ENCODE data around the gene FZD2.

The FZD2 gene

DNA sequence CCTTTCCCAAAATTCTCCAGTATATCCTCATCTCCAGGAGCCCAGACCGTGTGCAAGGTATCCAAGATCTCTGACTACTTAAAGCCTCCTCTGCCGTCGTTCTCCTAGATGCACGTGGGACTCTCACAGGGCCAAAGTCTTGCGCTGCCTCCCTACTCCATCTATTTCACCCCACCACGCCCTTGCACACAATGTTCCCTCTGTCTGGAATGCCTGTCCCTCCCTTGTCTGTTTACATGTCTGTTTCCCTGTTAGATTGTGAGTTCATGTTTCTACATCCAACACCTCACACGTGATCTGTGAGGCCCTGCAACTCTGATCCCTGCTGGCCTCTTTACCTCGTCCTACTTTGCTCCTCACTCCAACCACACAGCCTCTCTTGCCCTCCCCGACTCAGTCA lies 4.9 kb upstream of the FZD2 start:
- Histone ChIP-seq H3K27me3 (no peaks in the 10 kb centered on the region), H3K4me3 (ENCODE audit: low read depth, low read length) (no peak overlapping the region), H3K4me1 (peaks cover 9% of the 10 kb centered on the region; the same call in 1 of the 2 replicates), H3K36me3 (no peaks in the 10 kb centered on the region), H3K9me3 (no peaks in the 10 kb centered on the region)
- DNase-seq, result no peak
- TF ChIP-seq, protein P1, sequence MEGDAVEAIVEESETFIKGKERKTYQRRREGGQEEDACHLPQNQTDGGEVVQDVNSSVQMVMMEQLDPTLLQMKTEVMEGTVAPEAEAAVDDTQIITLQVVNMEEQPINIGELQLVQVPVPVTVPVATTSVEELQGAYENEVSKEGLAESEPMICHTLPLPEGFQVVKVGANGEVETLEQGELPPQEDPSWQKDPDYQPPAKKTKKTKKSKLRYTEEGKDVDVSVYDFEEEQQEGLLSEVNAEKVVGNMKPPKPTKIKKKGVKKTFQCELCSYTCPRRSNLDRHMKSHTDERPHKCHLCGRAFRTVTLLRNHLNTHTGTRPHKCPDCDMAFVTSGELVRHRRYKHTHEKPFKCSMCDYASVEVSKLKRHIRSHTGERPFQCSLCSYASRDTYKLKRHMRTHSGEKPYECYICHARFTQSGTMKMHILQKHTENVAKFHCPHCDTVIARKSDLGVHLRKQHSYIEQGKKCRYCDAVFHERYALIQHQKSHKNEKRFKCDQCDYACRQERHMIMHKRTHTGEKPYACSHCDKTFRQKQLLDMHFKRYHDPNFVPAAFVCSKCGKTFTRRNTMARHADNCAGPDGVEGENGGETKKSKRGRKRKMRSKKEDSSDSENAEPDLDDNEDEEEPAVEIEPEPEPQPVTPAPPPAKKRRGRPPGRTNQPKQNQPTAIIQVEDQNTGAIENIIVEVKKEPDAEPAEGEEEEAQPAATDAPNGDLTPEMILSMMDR (IDR thresholded peaks at IDR 0.05; ENCODE audit: low read depth, low read length), result no peak

GRCh38 chr17:44555099-44555498 lies 2.2 kb upstream of the FZD2 start:
- Histone ChIP-seq H3K4me1 (peaks cover 3% of the 10 kb centered on the region; the same call in 1 of the 2 replicates), H3K27me3 (no peaks in the 10 kb centered on the region), H3K4me3 (ENCODE audit: low read depth, low read length) (no peak overlapping the region), H3K9me3 (no peaks in the 10 kb centered on the region), H3K36me3 (no peaks in the 10 kb centered on the region)
- TF ChIP-seq, protein P1 (IDR thresholded peaks at IDR 0.05; ENCODE audit: low read depth, low read length), result no peak
- DNase-seq, result no peak

DNA sequence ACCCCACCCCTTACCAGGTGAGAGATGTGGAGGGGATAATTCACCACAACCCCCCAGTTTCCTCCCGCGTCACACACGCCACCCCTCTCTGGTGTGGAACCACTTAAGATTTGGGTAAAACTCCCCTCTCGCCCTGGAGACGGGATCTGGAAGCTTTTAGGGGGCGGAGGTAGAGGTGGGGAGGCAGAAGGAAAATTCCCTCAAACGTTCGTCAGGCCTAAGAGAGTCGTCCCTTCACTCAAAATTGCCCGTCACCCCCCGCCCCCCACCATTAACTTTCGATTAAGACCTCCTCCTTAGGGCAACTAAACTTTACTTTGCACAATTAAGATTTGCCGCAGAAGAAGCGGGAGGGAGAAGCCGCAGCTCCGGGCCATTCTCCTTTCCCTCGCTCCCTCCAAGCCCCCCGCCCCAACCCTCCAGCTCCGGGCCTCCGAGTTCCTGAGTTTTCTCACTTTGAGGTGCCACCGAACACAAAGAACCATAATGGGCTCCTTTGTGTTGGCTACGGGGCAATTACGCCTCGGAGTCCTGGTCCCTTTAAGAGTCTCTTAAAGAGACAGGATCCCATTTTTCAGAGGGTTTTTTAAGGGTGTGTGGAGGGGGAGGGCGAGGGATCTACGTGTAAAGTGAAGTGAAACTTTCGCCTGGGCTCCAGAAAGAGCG lies 985 bp upstream of the FZD2 start:
- H3K36me3 ChIP-seq, result no peaks in the 10 kb centered on the region
- peaks cover 3% of the 10 kb centered on the region; the same call in 1 of the 2 replicates for H3K4me1 ChIP-seq
- peak overlapping the region; percentile 71 for H3K4me3 ChIP-seq (ENCODE audit: low read depth, low read length)
- H3K27me3 ChIP-seq, result no peaks in the 10 kb centered on the region
- no peaks in the 10 kb centered on the region for H3K9me3 ChIP-seq
- no peak for DNase-seq
- TF ChIP-seq, protein P1 (IDR thresholded peaks at IDR 0.05; ENCODE audit: low read depth, low read length), result no peak

GRCh38 chr17:44557651-44558285 lies 484 bp downstream of the FZD2 start:
- H3K4me1 ChIP-seq, result peaks cover 3% of the 10 kb centered on the region; the same call in 1 of the 2 replicates
- no peaks in the 10 kb centered on the region for H3K27me3 ChIP-seq
- peak overlapping the region; percentile 71 for H3K4me3 ChIP-seq (ENCODE audit: low read depth, low read length)
- no peaks in the 10 kb centered on the region for H3K9me3 ChIP-seq
- DNase-seq, result peak; percentile 60
- TF ChIP-seq, protein P1 (IDR thresholded peaks at IDR 0.05; ENCODE audit: low read depth, low read length), result no peak
- H3K36me3 ChIP-seq, result no peaks in the 10 kb centered on the region

DNA sequence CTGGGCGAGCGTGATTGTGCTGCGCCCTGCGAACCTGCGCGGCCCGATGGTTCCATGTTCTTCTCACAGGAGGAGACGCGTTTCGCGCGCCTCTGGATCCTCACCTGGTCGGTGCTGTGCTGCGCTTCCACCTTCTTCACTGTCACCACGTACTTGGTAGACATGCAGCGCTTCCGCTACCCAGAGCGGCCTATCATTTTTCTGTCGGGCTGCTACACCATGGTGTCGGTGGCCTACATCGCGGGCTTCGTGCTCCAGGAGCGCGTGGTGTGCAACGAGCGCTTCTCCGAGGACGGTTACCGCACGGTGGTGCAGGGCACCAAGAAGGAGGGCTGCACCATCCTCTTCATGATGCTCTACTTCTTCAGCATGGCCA lies 1.0 kb downstream of the FZD2 start:
- H3K4me1 ChIP-seq, result peaks cover 3% of the 10 kb centered on the region; the same call in 1 of the 2 replicates
- no peaks in the 10 kb centered on the region for H3K36me3 ChIP-seq
- TF ChIP-seq, protein P1 (IDR thresholded peaks at IDR 0.05; ENCODE audit: low read depth, low read length), result no peak
- no peak overlapping the region; the same call in 1 of the 2 replicates for H3K4me3 ChIP-seq (ENCODE audit: low read depth, low read length)
- H3K27me3 ChIP-seq, result no peaks in the 10 kb centered on the region
- H3K9me3 ChIP-seq, result no peaks in the 10 kb centered on the region
- DNase-seq, result no peak
